ENCODE results near the gene CNPY4. TPM values are rescaled to one million over a fixed set of nuclear protein-coding genes. Genes with fewer than 3 reads are reported as not detected.

The CNPY4 gene
- total and polyA plus RNA-seq, 10 of the 15 experiments (the other 5 are each of a cell fraction or from before 2014, with no cell fraction given), result 2.5 to 9.2 (median 6.8) TPM

- intact Hi-C loops (cut with micrococcal nuclease; ENCODE audit: unreplicated experiment), result no loop called here
- FAIRE-seq, result no peak
- in situ Hi-C loops (cut with MboI), result no loop called here
- H3K79me2 ChIP-seq (ENCODE audit: control insufficient read depth, insufficient read depth, low read length), result peaks cover 13% of the 10 kb centered on the region
- peak overlapping the region; percentile 77 for H3K27ac ChIP-seq (ENCODE audit: control insufficient read depth, insufficient read depth)
- RAD21 ChIA-PET (ENCODE audit: unreplicated experiment), result interaction anchor here (1.2 to 1.4 kb wide), 4 partner anchors 9 to 250 kb away, joined by 3 to 8 read pairs (median 4); partner anchors contain the start of genes GAL3ST4 and LAMTOR4
- WGBS (ENCODE audit: insufficient coverage, insufficient replicate concordance, low lambda C conversion rate, missing lambda C conversion rate), result 45% methylated on average over 25 of the region's 32 CpGs
- BruUV-seq (replicated peaks), result TSS peak; percentile 58
- peaks cover 0 to 15% of the 10 kb centered on the region in 2 experiments; a peak in 3 of 4 replicates for H3K36me3 ChIP-seq (ENCODE audit: control insufficient read depth in 2 of 2, insufficient read depth in 2 of 2, low read length in 1 of 2)
- H3K9ac ChIP-seq (ENCODE audit: control insufficient read depth, insufficient read depth, low read length), result peak overlapping the region; percentile 80
- H2AFZ ChIP-seq (ENCODE audit: control insufficient read depth, low read depth, low read length), result no peak overlapping the region
- TF ChIP-seq NR2F1 (conservative IDR thresholded peaks at IDR 0.05) (peak; percentile 63; the same call in 1 of the 2 replicates), POLR2AphosphoS2 (IDR thresholded peaks at IDR 0.05; ENCODE audit: low read depth, low read length) (0 out of 2 replicates have a peak, but pooled peaks have one; percentile 27), BHLHE40 (IDR thresholded peaks at IDR 0.05; ENCODE audit: borderline replicate concordance in 1 of 2, low read depth in 2 of 2, low read length in 1 of 2) (peak in 1 of 2 experiments; percentile 22; a peak in 1 of 4 replicates), CTCF (IDR thresholded peaks at IDR 0.05 in 2 of 3, conservative IDR thresholded peaks at IDR 0.05 in 1 of 3; ENCODE audit: control insufficient read depth in 2 of 3, extremely low read depth in 1 of 3, insufficient read depth in 1 of 3, low read depth in 3 of 3, low read length in 3 of 3) (peak in 2 of 3 experiments; percentile 6 to 38; a peak in 2 of 6 replicates), FOS (IDR thresholded peaks at IDR 0.05; ENCODE audit: borderline replicate concordance, extremely low read depth, insufficient read length) (no peak), IRF3 (IDR thresholded peaks at IDR 0.05) (no peak), SP1 (IDR thresholded peaks at IDR 0.05; ENCODE audit: low read depth, low read length) (no peak), KLF5 (IDR thresholded peaks at IDR 0.05; ENCODE audit: partially characterized antibody) (no peak), MYB (IDR thresholded peaks at IDR 0.05; ENCODE audit: borderline replicate concordance, low read depth, low read length) (no peak)
- no peak for DNase-seq (ENCODE audit: low read depth, low spot score)
- SMC1A ChIA-PET (ENCODE audit: uncharacterized antibody, unreplicated experiment), result interaction anchor here (1.0 to 1.3 kb wide), 3 partner anchors 33 to 52 kb away, joined by 3 to 4 read pairs (median 3); no protein-coding TSS in a partner anchor
- peak overlapping the region; percentile 95 for H3K4me2 ChIP-seq (ENCODE audit: control insufficient read depth, insufficient read depth)
- ATAC-seq, result peak; percentile 71
- no peaks in the 10 kb centered on the region for H4K20me1 ChIP-seq (ENCODE audit: control insufficient read depth, insufficient read depth)
- CTCF ChIA-PET, result interaction anchor here (0.6 to 2.7 kb wide), 11 partner anchors 9 to 226 kb away, joined by 3 to 9 read pairs (median 5); partner anchors contain the start of genes GAL3ST4 and LAMTOR4
- no peaks in the 10 kb centered on the region for H3K27me3 ChIP-seq (replicated peaks in 1 of 2; ENCODE audit: control insufficient read depth in 2 of 2, insufficient read depth in 2 of 2, low read length in 1 of 2)
- H3K9me3 ChIP-seq (replicated peaks; ENCODE audit: control insufficient read depth, insufficient read depth, low read length), result no peaks in the 10 kb centered on the region
- H3K4me1 ChIP-seq (ENCODE audit: control insufficient read depth, insufficient read depth, low read length), result peaks cover 13% of the 10 kb centered on the region; the same call in 1 of the 2 replicates
- peak overlapping the region; percentile 89 for H3K4me3 ChIP-seq
- POLR2A ChIA-PET, result interaction anchor here (0.8 to 3.7 kb wide), 5 partner anchors 9 to 537 kb away, joined by 4 to 28 read pairs (median 5); partner anchors contain the start of genes AP4M1, GAL3ST4, LAMTOR4 and MCM7
These were observed 38.1 kb downstream of the CNPY4 start for GRCh38 chr7:100157334-100158228.

Measured in GM12878 (cell line).